ENCODE results near the gene WNT1. TPM values are rescaled to one million over a fixed set of nuclear protein-coding genes. Genes with fewer than 3 reads are reported as not detected.
A peak's percentile ranks its signal among the peaks of the same experiment; 100 is the strongest.

The WNT1 gene
- total RNA-seq, 1 donor from 2014 or later, result not detected

DNA sequence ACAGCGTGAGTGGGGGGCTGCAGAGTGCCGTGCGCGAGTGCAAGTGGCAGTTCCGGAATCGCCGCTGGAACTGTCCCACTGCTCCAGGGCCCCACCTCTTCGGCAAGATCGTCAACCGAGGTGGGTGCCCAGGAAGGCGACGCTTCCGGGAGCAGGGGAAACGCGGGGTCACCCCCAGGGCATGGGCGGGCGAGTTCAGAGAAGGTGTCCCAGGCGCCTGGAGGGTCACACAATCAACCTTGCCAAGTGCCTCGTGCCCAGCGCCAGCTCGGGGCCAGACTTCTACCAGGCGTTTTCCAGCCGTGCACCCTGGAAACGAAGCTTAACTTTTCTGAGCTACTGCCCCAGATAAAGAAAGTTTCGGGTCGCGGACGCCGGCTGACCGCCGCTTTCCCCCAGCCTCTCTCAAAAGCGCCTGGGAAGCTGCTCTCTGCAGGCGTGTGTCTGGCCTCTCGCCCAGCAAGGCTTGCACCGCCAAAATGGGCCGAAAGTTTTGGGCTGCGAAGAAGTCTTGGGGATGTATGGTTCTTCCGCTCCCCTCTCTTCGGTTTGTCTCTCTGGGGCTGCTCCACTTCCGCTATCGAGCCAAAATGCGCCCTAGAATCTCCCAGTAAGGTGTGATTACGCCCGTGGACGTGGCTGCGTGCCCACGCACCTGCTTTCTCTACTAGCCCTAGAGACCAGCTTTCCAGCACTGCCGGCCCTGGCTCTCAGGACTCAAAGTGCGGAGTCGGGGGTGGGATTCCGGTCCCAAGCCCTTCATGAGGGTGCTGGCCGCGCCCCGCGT, 1.7 kb downstream of the WNT1 start:
- no peak for DNase-seq (ENCODE audit: low spot score in 2 of 2)

GRCh38 chr12:48980389-48980952, 2.3 kb downstream of the WNT1 start:
- DNase-seq (ENCODE audit: low spot score in 2 of 2) (no peak), FAIRE-seq (no peak)

More for the DNA sequence above, 1.7 kb downstream of the WNT1 start:
- FAIRE-seq, result no peak

GRCh38 chr12:48980953-48981756, 3.0 kb downstream of the WNT1 start:
- DNase-seq (ENCODE audit: low spot score in 2 of 2) (no peak), FAIRE-seq (no peak)

DNA sequence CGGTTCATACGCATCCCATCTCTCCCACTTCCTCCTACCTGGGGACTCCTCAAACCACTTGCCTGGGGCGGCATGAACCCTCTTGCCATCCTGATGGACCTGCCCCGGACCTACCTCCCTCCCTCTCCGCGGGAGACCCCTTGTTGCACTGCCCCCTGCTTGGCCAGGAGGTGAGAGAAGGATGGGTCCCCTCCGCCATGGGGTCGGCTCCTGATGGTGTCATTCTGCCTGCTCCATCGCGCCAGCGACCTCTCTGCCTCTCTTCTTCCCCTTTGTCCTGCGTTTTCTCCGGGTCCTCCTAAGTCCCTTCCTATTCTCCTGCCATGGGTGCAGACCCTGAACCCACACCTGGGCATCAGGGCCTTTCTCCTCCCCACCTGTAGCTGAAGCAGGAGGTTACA, 3.6 kb downstream of the WNT1 start:
- FAIRE-seq (no peak), DNase-seq (ENCODE audit: low spot score in 2 of 2) (no peak)

DNA sequence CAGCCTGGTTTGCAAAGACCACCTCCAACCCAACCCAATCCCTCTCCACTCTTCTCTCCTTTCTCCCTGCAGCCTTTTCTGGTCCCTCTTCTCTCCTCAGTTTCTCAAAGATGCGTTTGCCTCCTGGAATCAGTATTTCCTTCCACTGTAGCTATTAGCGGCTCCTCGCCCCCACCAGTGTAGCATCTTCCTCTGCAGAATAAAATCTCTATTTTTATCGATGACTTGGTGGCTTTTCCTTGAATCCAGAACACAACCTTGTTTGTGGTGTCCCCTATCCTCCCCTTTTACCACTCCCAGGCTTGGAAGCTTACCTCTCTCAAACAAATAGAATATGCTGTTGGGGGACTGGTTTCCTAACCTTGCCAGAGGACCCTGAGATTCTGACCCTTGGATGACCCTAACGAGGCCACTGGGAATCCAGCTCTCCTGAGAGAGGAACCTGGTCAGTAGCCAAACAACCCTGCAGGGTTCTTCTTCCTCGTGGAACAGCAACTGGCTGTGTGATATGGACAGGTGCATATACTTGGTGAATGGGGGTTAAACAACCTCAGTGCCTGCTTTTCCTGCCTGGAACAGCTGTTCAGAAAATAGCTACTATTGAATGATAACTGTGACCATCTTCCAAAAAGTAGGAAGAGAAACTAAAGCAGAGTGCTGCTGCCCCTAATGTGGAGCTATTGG, 4.4 kb downstream of the WNT1 start:
- no peak for DNase-seq (ENCODE audit: low spot score in 2 of 2)
- no peak for FAIRE-seq

DNA sequence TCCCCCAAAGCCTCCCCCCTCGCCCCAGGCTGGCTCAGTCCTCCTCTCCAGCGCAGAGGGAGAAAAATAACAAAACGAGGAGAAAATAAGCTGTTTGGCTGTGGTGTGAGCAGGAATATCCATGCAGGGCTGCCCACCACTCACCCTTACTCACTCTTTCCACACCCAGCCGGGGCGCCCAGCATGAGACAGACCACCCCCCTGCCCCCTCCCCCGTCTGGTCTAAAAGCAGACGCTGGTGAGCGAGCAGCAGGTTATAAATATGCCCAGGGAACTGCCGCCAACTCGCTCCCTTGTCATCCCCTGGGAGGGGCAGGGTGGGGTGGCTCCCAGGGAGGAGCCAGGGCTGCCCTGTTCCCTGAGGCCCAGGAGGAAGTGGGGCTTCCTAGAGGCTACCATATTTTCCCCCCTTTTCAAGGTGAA, 7.4 kb downstream of the WNT1 start:
- DNase-seq (ENCODE audit: low spot score in 2 of 2) (peak in 1 of 2 donors; percentile 23), FAIRE-seq (no peak)

GRCh38 chr12:48985901-48986300, 7.8 kb downstream of the WNT1 start:
- DNase-seq (ENCODE audit: low spot score in 2 of 2) (no peak), FAIRE-seq (no peak)

DNA sequence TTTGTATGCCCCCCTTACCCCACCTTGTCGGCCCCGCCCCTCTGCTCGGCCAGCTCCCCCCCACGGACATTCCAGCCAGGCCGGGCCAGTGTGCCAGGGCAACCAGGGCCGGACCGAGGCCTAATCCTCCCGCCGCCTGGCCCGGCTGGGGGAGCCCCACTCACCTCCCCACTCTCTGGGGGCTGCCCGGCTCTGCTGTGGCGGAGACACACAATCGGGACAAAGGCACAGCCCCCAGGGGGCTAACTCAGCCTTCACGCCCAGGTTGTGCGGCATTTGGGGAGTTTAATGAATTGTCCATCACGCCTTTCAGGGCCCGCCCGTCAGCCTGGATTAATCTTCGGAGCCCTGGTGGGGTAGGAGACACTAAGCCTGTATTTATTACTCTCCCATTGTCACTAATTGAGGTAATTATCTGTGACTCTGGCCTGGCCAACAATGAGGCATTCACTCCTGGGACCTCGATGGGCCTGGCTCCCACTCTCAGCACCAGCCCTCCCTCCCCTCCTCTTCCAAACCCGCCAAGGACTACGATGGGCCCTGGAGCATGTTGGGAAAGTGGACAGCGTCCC, 8.7 kb downstream of the WNT1 start:
- DNase-seq (ENCODE audit: low spot score in 2 of 2) (no peak), FAIRE-seq (no peak)

GRCh38 chr12:48988030-48988649, 10.0 kb downstream of the WNT1 start:
- FAIRE-seq (no peak), DNase-seq (ENCODE audit: low spot score in 2 of 2) (peak in 1 of 2 donors; percentile 56)

- no peak for FAIRE-seq
- DNase-seq (ENCODE audit: low spot score in 2 of 2), result no peak
These were observed 12.4 kb downstream of the WNT1 start for GRCh38 chr12:48990552-48990951.

- no peak for DNase-seq (ENCODE audit: low spot score in 2 of 2)
- no peak for FAIRE-seq
These were observed 13.3 kb downstream of the WNT1 start for GRCh38 chr12:48991247-48992050.

DNA sequence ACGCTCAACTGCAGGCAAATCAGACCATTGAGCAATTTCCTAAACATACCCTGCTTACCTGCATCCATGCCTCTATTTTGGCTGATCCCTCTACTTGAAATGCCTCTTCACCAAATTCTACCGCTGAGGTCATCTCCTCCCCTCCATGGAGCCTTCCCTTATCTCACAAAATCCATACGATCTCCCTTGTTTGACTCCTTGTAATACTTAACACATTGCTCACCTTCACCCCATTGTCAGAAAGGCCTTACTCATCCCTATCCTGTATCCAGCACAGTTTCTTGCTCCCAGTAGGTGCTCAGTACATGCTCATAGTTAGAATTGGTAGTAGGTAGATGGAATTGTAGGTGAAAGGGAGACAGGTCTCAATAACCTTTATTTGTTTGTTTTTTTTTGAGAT, 15.7 kb downstream of the WNT1 start:
- FAIRE-seq (no peak), DNase-seq (ENCODE audit: low spot score in 2 of 2) (no peak)

- FAIRE-seq, result no peak
- peak in 1 of 2 donors; percentile 33 for DNase-seq (ENCODE audit: low spot score in 2 of 2)
These were observed 16.3 kb downstream of the WNT1 start for GRCh38 chr12:48994224-48995085.

DNA sequence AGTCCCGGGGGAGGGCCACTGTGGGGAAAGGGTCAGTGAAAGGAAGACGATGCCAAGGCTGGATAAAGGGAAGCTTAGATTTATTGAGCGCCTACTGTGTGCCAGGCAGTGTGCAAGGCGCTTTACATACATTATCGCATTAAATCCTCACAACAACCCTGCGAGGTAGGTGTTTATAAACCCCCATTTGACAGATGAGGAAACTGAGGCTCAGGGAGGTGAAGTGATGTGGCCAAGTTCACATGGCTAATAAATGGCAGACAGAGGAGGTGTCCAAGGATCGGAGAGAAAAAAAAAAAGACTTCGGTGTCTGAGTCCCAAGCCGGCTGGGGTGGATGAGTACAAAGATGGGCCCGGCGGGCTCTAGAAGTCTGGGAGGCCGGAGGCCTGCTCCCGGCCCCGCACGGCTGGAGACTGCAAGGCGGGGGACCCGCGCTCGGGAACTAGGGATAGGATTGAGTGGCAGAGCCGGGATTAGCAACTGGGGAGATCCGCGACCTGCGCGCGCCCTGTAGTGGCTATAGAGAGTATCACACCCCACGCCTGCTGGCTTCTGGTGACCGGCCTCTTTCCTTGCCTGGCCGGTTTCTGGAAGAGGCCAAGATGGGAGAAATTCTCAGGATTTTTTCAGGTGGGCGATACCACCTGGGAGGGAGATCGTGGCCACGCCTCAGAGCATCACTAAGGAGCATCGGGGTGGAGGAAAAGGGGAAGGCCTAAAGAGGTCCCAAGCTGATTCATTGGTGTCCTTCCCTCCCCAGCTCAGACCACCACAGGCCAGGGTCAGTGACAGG, 17.2 kb downstream of the WNT1 start:
- FAIRE-seq, result no peak

GRCh38 chr12:48996794-48997718, 18.9 kb downstream of the WNT1 start:
- FAIRE-seq, result no peak

More for the DNA sequence above, 17.2 kb downstream of the WNT1 start:
- peak; percentile 90 to 96 for DNase-seq (ENCODE audit: low spot score in 2 of 2)

More at GRCh38 chr12:48996794-48997718, 18.9 kb downstream of the WNT1 start:
- peak; percentile 82 to 84 for DNase-seq (ENCODE audit: low spot score in 2 of 2)

Data from frontal cortex (tissue), 4 donors.